ENCODE measurements around the gene MYL3.
"Not testable (repeated sequence)": the region's sequence is repeated elsewhere in the genome, so short reads cannot be mapped to it uniquely, and the experiment has no call there.

The MYL3 gene

GRCh38 chr3:46824211-46824970 is 38.9 kb downstream of the MYL3 start:
- DNase-seq (ENCODE audit: low spot score) = no peak

GRCh38 chr3:46823314-46823713 is 39.9 kb downstream of the MYL3 start:
- not testable (repeated sequence) for DNase-seq (ENCODE audit: low spot score)

GRCh38 chr3:46821553-46821952 is 41.7 kb downstream of the MYL3 start:
- no peak for DNase-seq (ENCODE audit: low spot score)

DNA sequence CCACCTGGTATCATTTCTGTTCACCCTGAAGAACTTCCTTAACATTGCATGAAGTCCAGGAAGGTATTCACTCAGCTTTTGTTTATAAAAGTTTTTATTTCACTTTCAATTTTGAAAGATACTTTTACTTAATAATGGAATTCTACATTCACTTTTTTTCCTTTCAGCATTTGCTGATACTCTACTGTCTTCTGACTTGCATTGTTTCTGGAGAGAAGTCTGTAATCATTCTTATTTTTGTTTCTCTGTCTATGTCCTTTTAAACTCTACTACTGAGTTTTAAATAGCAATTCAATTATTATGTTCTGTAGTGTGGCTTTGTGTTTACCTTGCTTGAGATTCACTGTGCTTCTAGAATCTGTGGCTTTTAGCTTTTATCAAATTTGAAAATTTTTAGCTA is 42.4 kb downstream of the MYL3 start:
- no peak for DNase-seq (ENCODE audit: low spot score)

- DNase-seq (ENCODE audit: low spot score) = peak; percentile 28
These were observed 50.9 kb downstream of the MYL3 start for GRCh38 chr3:46812237-46812791.

DNA sequence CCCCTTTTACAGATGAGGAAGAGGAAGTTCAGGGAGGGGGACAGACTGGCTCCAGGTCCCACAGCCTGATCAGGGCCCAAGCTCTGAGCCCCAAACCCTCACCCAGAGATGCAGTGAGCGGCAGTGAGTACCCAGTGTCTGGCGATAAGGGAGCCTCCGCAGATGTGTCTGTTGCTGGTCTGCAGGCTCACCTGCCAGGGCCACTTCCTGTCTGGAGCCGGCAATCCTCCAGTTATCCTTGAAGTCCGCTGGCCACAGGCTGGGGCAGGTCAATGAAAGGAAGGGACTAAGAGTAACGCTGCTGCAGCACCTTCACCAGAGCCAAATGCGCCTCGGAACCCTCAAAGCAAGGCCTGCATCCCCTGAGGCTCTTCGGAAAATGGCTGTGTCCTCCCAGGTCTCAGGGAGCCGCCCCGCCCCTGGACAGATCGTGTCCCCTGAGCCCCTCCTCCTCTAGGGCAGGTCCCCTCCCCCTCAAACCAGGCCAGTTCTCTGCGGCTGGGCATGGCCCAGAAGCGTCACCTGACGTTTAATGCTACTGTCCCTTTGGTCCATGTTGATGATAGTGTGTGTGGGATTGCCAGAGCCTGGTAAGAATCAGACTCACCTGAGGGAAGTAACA is 51.5 kb downstream of the MYL3 start:
- DNase-seq (ENCODE audit: low spot score) = no peak

DNA sequence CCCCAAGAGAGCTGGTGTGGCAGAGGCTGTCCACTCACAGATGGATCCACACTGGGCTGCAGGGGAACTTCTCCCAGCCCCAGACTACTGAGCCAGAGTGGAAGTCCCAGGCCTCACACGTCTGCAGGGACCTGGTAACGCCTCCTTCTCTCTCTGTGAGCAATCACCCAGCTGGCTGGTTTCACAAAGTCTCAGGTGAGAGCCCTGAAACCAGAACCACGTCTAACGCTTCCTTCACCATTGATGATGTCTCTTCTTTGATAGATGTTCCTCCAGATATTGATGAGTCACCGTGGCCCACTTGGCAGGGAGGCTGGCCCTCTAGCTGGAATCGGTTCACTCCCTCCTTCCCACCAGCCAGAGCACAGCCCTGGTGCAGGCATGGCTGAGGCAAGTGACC is 54.5 kb downstream of the MYL3 start:
- DNase-seq (ENCODE audit: low spot score) = not testable (repeated sequence)
